GM23338 (cell line): Measurements from ENCODE around the gene FMR1. TPM values are rescaled to one million over a fixed set of nuclear protein-coding genes. Genes with fewer than 3 reads are reported as not detected.

ENCODE experiments used
- ATAC-seq: fragments of 200-7000 bp; cut with Tn5 transposase; 3 replicates; pipeline ENCODE4 v1.9.1; 2020
- DNase-seq: peaks from one replicate; pipeline ENCODE4 v3.0.0-alpha.2; 2015; ENCODE audit warnings: low spot score
- H2AFZ ChIP-seq: fragments of 200-600 bp; sonication (generic); 2 replicates; pipeline ENCODE4 v1.8.0; 2016; ENCODE audit warnings: antibody characterized with exemption, mild to moderate bottlenecking, moderate library complexity
- H3F3A ChIP-seq: fragments of 200-600 bp; sonication (generic); replicated peaks from 2 replicates; pipeline ENCODE4 v1.8.0; 2017; ENCODE audit warnings: antibody characterized with exemption, mixed run types, low read depth
- H3K27ac ChIP-seq: fragments of 200-600 bp; sonication (generic); 2 replicates; pipeline ENCODE4 v1.6.1; 2016; ENCODE audit warnings: low read depth
- H3K27me3 ChIP-seq: fragments of 200-600 bp; sonication (generic); 2 replicates; pipeline ENCODE4 v1.8.0; 2016; ENCODE audit warnings: mild to moderate bottlenecking, mixed run types, moderate library complexity; ENCODE audit not compliant: insufficient read depth
- H3K36me3 ChIP-seq: fragments of 200-600 bp; sonication (generic); 2 replicates; pipeline ENCODE4 v1.8.0; 2016; ENCODE audit warnings: mild to moderate bottlenecking; ENCODE audit not compliant: insufficient read depth
- H3K4me1 ChIP-seq: fragments of 200-600 bp; sonication (generic); 2 replicates; pipeline ENCODE4 v1.8.0; 2016; ENCODE audit warnings: mild to moderate bottlenecking, moderate library complexity; ENCODE audit not compliant: insufficient read depth
- H3K4me2 ChIP-seq: fragments of 200-600 bp; sonication (generic); 2 replicates; pipeline ENCODE4 v1.7.1; 2017; ENCODE audit warnings: mixed run types
- H3K4me3 ChIP-seq: fragments of 200-600 bp; sonication (generic); 2 replicates; pipeline ENCODE4 v1.6.1; 2016; ENCODE audit warnings: mixed run types
- H3K79me2 ChIP-seq: fragments of 200-600 bp; sonication (generic); replicated peaks from 2 replicates; pipeline ENCODE4 v1.8.0; 2017; ENCODE audit warnings: mild to moderate bottlenecking; ENCODE audit not compliant: insufficient read depth
- H3K9me2 ChIP-seq: fragments of 200-600 bp; sonication (generic); 2 replicates; pipeline ENCODE4 v1.8.0; 2017; ENCODE audit not compliant: insufficient read depth
- H4K20me1 ChIP-seq: fragments of 200-600 bp; sonication (generic); replicated peaks from 2 replicates; pipeline ENCODE4 v1.8.0; 2017; ENCODE audit warnings: mild to moderate bottlenecking; ENCODE audit not compliant: insufficient read depth
- H3K27ac Mint-ChIP-seq: 2 replicates; pipeline ENCODE4 v1.8.0; 2020; ENCODE audit warnings: inconsistent platforms, mild to moderate bottlenecking, moderate library complexity, mixed read lengths
- H3K27me3 Mint-ChIP-seq: 3 replicates; pipeline ENCODE4 v1.8.0; 2022; ENCODE audit warnings: low read depth, mild to moderate bottlenecking, moderate library complexity, mixed read lengths, inconsistent platforms; ENCODE audit not compliant: insufficient read depth, poor library complexity
- H3K36me3 Mint-ChIP-seq: 3 replicates; pipeline ENCODE4 v1.8.0; 2021; ENCODE audit warnings: low read depth, mild to moderate bottlenecking, inconsistent platforms, moderate library complexity, mixed read lengths
- H3K4me1 Mint-ChIP-seq: 3 replicates; pipeline ENCODE4 v1.8.0; 2020; ENCODE audit warnings: mild to moderate bottlenecking, inconsistent platforms, mixed read lengths
- H3K4me3 Mint-ChIP-seq: 3 replicates; pipeline ENCODE4 v1.8.0; 2021; ENCODE audit warnings: moderate library complexity, mild to moderate bottlenecking, inconsistent platforms, mixed read lengths
- H3K9me3 Mint-ChIP-seq: 3 replicates; pipeline ENCODE4 v1.8.0; 2020; ENCODE audit warnings: moderate library complexity, mild to moderate bottlenecking, inconsistent platforms, mixed read lengths
- CREB1 ChIP-seq: fragments of 250-450 bp; sonication (Bioruptor Pico); IDR thresholded peaks from 2 replicates; pipeline ENCODE4 v1.5.0; 2020; ENCODE audit warnings: low read depth, mild to moderate bottlenecking, moderate library complexity
- CTCF ChIP-seq, 2 experiments: fragments of 200-600 bp in 1 of 2; sonication (generic) in 1 of 2; conservative IDR thresholded peaks; 2 replicates each; pipeline versions ENCODE4 v1.5.1 to v1.6.1; 2016 to 2017; ENCODE audit warnings: antibody characterized with exemption in 2 of 2, low read depth in 2 of 2, mild to moderate bottlenecking in 2 of 2, moderate library complexity in 1 of 2
- ETS1 ChIP-seq: IDR thresholded peaks from 2 replicates; pipeline ENCODE4 v1.6.1; 2016; ENCODE audit warnings: antibody characterized with exemption
- EZH2 ChIP-seq: fragments of 200-600 bp; sonication (generic); IDR thresholded peaks from one replicate; pipeline ENCODE4 v1.8.0; 2017; ENCODE audit warnings: antibody characterized with exemption, mild to moderate bottlenecking, low read depth; ENCODE audit not compliant: unreplicated experiment
- EZH2phosphoT487 ChIP-seq: fragments of 200-600 bp; sonication (generic); IDR thresholded peaks from one replicate; pipeline ENCODE4 v1.8.1; 2018; ENCODE audit warnings: antibody characterized with exemption; ENCODE audit not compliant: unreplicated experiment
- JUNB ChIP-seq: IDR thresholded peaks from one replicate; pipeline ENCODE4 v1.6.1; 2016; ENCODE audit warnings: antibody characterized with exemption; ENCODE audit not compliant: unreplicated experiment
- NANOG ChIP-seq: IDR thresholded peaks from 2 replicates; pipeline ENCODE4 v1.6.1; 2016; ENCODE audit warnings: antibody characterized with exemption, borderline replicate concordance
- POLR2AphosphoS5 ChIP-seq: IDR thresholded peaks from 2 replicates; pipeline ENCODE4 v1.6.1; 2016; ENCODE audit warnings: antibody characterized with exemption, low read depth
- REST ChIP-seq: IDR thresholded peaks from one replicate; pipeline ENCODE4 v1.6.1; 2018; ENCODE audit warnings: antibody characterized with exemption; ENCODE audit not compliant: unreplicated experiment
- STAT1 ChIP-seq: IDR thresholded peaks from one replicate; pipeline ENCODE4 v1.6.1; 2016; ENCODE audit warnings: antibody characterized with exemption; ENCODE audit not compliant: unreplicated experiment
- ZNF114 ChIP-seq: fragments of 250-450 bp; sonication (Bioruptor Pico); IDR thresholded peaks from 2 replicates; pipeline ENCODE4 v1.5.0; 2020; ENCODE audit warnings: mild to moderate bottlenecking, moderate library complexity
- ZNF331 ChIP-seq: fragments of 250-450 bp; sonication (Bioruptor Pico); IDR thresholded peaks from 2 replicates; pipeline ENCODE4 v1.5.0; 2020; ENCODE audit warnings: low read depth, mild to moderate bottlenecking, moderate library complexity
- ZNF462 ChIP-seq: fragments of 250-450 bp; sonication (Bioruptor Pico); IDR thresholded peaks from 2 replicates; pipeline ENCODE4 v1.5.0; 2020; ENCODE audit warnings: mild to moderate bottlenecking, moderate library complexity
- polyA plus RNA-seq: library from polyadenylated mRNA; unstranded; fragments of >200 nt; fragmentation: Nextera tagmentation; extraction: Ambion mirVana; gene quantifications from 2 replicates; pipeline ENCODE4 v1.2.1, GENCODE V29; 2016
- total RNA-seq: library from RNA; depleted of rRNA; stranded (reverse); fragments of >200 nt; shearing (Covaris generic); gene quantifications from 2 replicates; pipeline ENCODE4 v1.2.3, GENCODE V29; 2014

FMR1 gene
- total and polyA plus RNA-seq, 2 experiments from 2014 or later, result 17.1 to 44.3 TPM

- Histone ChIP-seq H3F3A (no peaks in the 10 kb centered on the region), H3K4me2 (peak overlapping the region; percentile 70; the same call in 1 of the 2 replicates), H3K4me3 (no peak overlapping the region), H3K27ac (no peak overlapping the region), H4K20me1 (peaks cover 4% of the 10 kb centered on the region; the same call in 1 of the 2 replicates), H3K9me2 (no peaks in the 10 kb centered on the region), H3K79me2 (peaks cover 31% of the 10 kb centered on the region), H2AFZ (no peak overlapping the region), H3K27me3 (peaks cover 7% of the 10 kb centered on the region), H3K4me1 (peaks cover 22% of the 10 kb centered on the region), H3K36me3 (no peaks in the 10 kb centered on the region)
- Mint-ChIP-seq H3K9me3 (no peaks in the 10 kb centered on the region), H3K27ac (no peak overlapping the region), H3K27me3 (peaks cover 5% of the 10 kb centered on the region), H3K4me3 (peak overlapping the region; percentile 76), H3K36me3 (no peaks in the 10 kb centered on the region), H3K4me1 (peaks cover 15% of the 10 kb centered on the region)
- no peak for TF ChIP-seq EZH2phosphoT487
- no peak for TF ChIP-seq ZNF331
- TF ChIP-seq STAT1, result no peak
- no peak for TF ChIP-seq NANOG
- no peak for TF ChIP-seq JUNB
- TF ChIP-seq POLR2AphosphoS5, result no peak
- no peak for TF ChIP-seq REST
- TF ChIP-seq EZH2, result no peak
- TF ChIP-seq ETS1, result no peak
- no peak for TF ChIP-seq ZNF114 (CRISPR knock-in tag)
- no peak for TF ChIP-seq ZNF462 (CRISPR knock-in tag)
- no peak for TF ChIP-seq CREB1 (CRISPR knock-in tag)
- no peak for TF ChIP-seq CTCF (conservative IDR thresholded peaks at IDR 0.05; ENCODE audit: low read depth in 2 of 2)
- ATAC-seq (no peak), DNase-seq (no peak)
These were observed 1.1 kb upstream of the FMR1 start for GRCh38 chrX:147910607-147911006.
